Muscle layer of colon (tissue), 2 donors: Measurements from ENCODE around the gene PMEPA1.

Source experiments
- H3K27ac ChIP-seq: one replicate; pipeline ENCODE4 v1.7.0; 2013; ENCODE audit warnings: low read depth, mild to moderate bottlenecking, low read length, moderate library complexity
- H3K27me3 ChIP-seq, 2 donors: one replicate each; pipeline ENCODE4 v1.7.0; 2013; ENCODE audit warnings: low read length in 2 of 2, mild to moderate bottlenecking in 2 of 2; ENCODE audit not compliant: insufficient read depth in 2 of 2, control insufficient read depth in 1 of 2
- H3K36me3 ChIP-seq: one replicate; pipeline ENCODE4 v1.7.0; 2013; ENCODE audit warnings: mild to moderate bottlenecking, low read length; ENCODE audit not compliant: insufficient read depth
- H3K4me1 ChIP-seq: one replicate; pipeline ENCODE4 v1.7.0; 2013; ENCODE audit warnings: mild to moderate bottlenecking, low read length; ENCODE audit not compliant: insufficient read depth
- H3K4me3 ChIP-seq, 2 donors: one replicate each; pipeline ENCODE4 v1.7.0; 2013; ENCODE audit warnings: low read length in 2 of 2, low read depth in 1 of 2, mild to moderate bottlenecking in 1 of 2, moderate library complexity in 1 of 2
- H3K9ac ChIP-seq: one replicate; pipeline ENCODE4 v1.7.0; 2013; ENCODE audit warnings: low read length
- H3K9me3 ChIP-seq: one replicate; pipeline ENCODE4 v1.7.0; 2013; ENCODE audit warnings: mild to moderate bottlenecking, low read length
- donor health status: abdominal sarcoma.
- donor health status: Adenocarcinoma of cecum.

PMEPA1 gene

DNA sequence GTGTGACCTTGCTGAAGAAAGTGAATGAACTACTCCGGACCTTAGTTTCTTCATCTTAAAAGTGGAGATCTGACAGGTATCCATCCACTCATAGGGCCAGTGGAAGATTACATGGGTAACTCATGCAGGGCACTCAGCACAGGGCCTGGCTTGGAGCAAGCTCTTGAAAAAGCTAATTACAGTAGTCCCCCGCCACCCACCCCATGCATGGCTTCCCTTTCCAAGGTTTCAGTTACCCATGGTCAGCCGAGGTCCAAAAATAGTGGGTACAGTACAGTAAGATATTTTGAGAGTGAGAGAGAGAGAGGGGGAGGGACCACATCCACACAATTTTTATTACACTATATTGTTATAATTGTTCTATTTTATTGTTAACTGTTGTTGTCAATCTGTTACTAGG, 7.1 kb upstream of the PMEPA1 start:
- Histone ChIP-seq H3K4me1 (peaks cover 16% of the 10 kb centered on the region), H3K9ac (no peak overlapping the region), H3K9me3 (no peaks in the 10 kb centered on the region), H3K27ac (no peak overlapping the region), H3K4me3 (no peak overlapping the region), H3K36me3 (no peaks in the 10 kb centered on the region), H3K27me3 (no peaks in the 10 kb centered on the region)

DNA sequence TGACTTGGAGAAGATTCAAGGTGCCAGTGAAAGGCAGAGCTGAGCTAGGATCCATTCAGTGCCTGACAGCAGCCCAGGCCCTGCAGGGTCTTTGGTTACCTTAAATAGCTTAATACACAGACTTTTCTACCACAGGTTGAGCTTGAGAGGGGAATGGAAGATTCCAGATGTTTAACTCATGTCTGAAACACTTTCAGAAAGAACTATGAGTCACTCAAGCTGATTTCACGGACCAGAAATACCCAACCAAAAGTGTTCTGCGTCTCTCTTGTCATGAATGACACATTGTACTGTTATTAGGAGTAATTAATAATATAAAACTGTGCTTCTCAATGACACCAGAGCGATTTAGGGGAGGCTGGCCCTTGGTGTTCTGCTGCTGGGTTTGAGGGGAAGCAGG, 6.4 kb upstream of the PMEPA1 start:
- Histone ChIP-seq H3K36me3 (no peaks in the 10 kb centered on the region), H3K9ac (no peak overlapping the region), H3K4me1 (peaks cover 19% of the 10 kb centered on the region), H3K9me3 (no peaks in the 10 kb centered on the region), H3K27ac (no peak overlapping the region), H3K4me3 (no peak overlapping the region), H3K27me3 (no peaks in the 10 kb centered on the region)

DNA sequence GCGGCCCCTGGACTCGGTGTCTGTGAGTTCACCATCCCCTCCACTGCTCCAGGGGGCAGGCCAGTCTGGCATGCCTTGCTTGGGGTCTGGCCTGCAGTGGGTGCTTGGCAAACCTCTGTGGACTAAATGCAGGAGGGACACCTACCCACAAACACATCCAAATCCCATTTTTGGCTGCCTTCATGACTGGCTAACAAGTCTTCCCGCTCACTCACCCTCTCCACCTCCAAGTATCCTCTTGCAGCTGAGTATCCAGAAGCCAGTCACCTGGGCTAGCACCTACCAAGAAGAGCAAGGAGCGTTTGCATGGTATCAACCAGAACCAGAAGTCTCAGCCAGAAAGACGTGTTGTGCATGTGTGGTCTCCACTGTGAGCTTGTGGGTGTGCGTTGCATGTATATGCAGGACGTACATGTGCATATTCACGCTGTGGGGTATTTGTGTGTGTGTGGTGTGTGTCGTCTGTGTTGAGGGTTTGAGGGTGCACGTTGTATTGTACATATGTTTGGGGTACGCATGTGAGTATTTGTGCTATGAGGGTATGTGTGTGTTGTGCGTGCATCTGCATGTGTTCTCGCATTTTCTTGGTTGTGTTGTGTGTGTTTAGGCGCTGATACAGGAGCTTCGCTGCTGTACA, 5.6 kb upstream of the PMEPA1 start:
- Histone ChIP-seq H3K4me3 (no peak overlapping the region), H3K27ac (no peak overlapping the region), H3K9ac (no peak overlapping the region), H3K4me1 (peaks cover 26% of the 10 kb centered on the region), H3K36me3 (no peaks in the 10 kb centered on the region), H3K27me3 (no peaks in the 10 kb centered on the region), H3K9me3 (no peaks in the 10 kb centered on the region)

GRCh38 chr20:57714409-57715267, 4.8 kb upstream of the PMEPA1 start:
- H3K27ac ChIP-seq = no peak overlapping the region
- H3K9ac ChIP-seq = no peak overlapping the region
- H3K27me3 ChIP-seq = no peaks in the 10 kb centered on the region

DNA sequence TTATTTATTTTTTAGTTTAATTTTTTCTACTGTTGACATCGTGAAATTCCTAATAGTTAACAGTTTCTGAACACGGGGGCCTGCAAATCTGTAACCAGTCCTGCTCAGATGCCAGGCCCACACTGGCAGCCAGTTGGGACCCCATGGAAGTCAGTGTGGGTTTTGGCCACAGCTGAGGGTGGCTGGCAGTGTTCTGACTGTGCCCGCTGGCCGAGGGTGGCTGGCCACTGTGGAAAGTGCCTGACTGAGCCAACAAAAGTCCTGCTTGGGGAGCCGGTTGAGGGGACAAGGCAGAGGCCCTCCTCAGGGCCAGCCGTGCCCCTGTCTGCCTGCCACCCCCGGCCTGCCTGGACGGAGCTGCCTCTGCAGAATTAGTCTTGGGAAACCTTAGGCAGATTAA, 4.1 kb upstream of the PMEPA1 start:
- Histone ChIP-seq H3K4me3 (no peak overlapping the region), H3K27ac (no peak overlapping the region), H3K9ac (no peak overlapping the region), H3K4me1 (peaks cover 24% of the 10 kb centered on the region), H3K27me3 (no peaks in the 10 kb centered on the region), H3K9me3 (no peaks in the 10 kb centered on the region), H3K36me3 (no peaks in the 10 kb centered on the region)

More at GRCh38 chr20:57714409-57715267, 4.8 kb upstream of the PMEPA1 start:
- Histone ChIP-seq H3K4me3 (no peak overlapping the region), H3K36me3 (no peaks in the 10 kb centered on the region), H3K9me3 (no peaks in the 10 kb centered on the region), H3K4me1 (peaks cover 26% of the 10 kb centered on the region)

DNA sequence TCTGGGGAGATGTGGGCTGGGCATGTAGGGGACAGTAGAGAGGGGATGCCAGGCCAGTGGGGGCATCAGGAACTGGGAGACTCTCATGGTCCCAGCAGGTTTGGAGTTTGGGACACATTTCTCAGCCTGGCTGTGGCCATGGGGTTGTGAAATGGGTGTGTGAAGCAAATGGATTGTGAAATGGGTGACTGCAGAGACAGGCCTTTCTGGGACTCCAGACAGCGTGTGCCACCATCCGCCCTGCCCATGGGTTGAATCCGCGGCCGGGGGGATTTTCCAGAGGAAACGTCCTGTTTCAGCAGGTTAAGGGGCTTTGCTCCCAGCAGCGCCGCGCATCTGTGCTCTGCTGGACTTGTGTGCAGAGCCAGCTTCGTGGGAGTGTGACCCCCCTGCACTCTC, 3.7 kb upstream of the PMEPA1 start:
- Histone ChIP-seq H3K4me1 (peaks cover 21% of the 10 kb centered on the region), H3K9ac (no peak overlapping the region), H3K27ac (no peak overlapping the region)

GRCh38 chr20:57712851-57713504, 3.2 kb upstream of the PMEPA1 start:
- H3K4me1 ChIP-seq = peaks cover 24% of the 10 kb centered on the region
- no peaks in the 10 kb centered on the region for H3K27me3 ChIP-seq
- no peak overlapping the region for H3K9ac ChIP-seq
- no peak overlapping the region for H3K27ac ChIP-seq
- H3K4me3 ChIP-seq = no peak overlapping the region
- no peaks in the 10 kb centered on the region for H3K36me3 ChIP-seq
- no peaks in the 10 kb centered on the region for H3K9me3 ChIP-seq

More for the DNA sequence above, 3.7 kb upstream of the PMEPA1 start:
- H3K36me3 ChIP-seq = no peaks in the 10 kb centered on the region
- no peak overlapping the region for H3K4me3 ChIP-seq
- no peaks in the 10 kb centered on the region for H3K27me3 ChIP-seq
- no peaks in the 10 kb centered on the region for H3K9me3 ChIP-seq

DNA sequence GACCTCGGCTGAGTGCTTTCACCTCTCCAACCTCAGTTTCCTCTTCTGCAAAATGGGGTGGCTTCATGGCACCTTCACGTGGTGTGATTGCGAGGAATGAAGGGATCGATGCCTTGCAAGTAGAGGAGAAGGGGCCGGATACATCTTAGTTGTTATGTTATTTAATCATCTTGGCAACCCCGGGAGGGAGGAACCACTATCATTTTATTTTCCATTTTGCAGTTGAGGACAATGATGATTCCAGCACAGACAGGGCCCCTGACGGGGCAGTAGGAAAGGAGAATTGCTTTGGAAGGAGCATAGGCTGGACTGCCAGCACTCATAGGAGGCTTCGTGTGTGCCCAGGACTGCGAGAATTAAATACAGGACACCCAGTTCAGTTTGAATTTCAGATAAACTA, 2.5 kb upstream of the PMEPA1 start:
- H3K4me1 ChIP-seq = peaks cover 28% of the 10 kb centered on the region

GRCh38 chr20:57711826-57712225, 2.0 kb upstream of the PMEPA1 start:
- Histone ChIP-seq H3K4me1 (peaks cover 28% of the 10 kb centered on the region), H3K36me3 (no peaks in the 10 kb centered on the region), H3K27me3 (no peaks in the 10 kb centered on the region), H3K9ac (no peak overlapping the region), H3K27ac (no peak overlapping the region), H3K9me3 (no peaks in the 10 kb centered on the region), H3K4me3 (no peak overlapping the region)

More for the DNA sequence above, 2.5 kb upstream of the PMEPA1 start:
- no peak overlapping the region for H3K4me3 ChIP-seq
- no peaks in the 10 kb centered on the region for H3K36me3 ChIP-seq
- H3K27ac ChIP-seq = no peak overlapping the region
- H3K9me3 ChIP-seq = no peaks in the 10 kb centered on the region
- no peaks in the 10 kb centered on the region for H3K27me3 ChIP-seq
- no peak overlapping the region for H3K9ac ChIP-seq

- no peaks in the 10 kb centered on the region for H3K27me3 ChIP-seq
- no peak overlapping the region for H3K4me3 ChIP-seq
- H3K9ac ChIP-seq = peak overlapping the region; percentile 79
- peaks cover 28% of the 10 kb centered on the region for H3K4me1 ChIP-seq
- peak overlapping the region; percentile 56 for H3K27ac ChIP-seq
- no peaks in the 10 kb centered on the region for H3K9me3 ChIP-seq
- H3K36me3 ChIP-seq = no peaks in the 10 kb centered on the region
Observed at GRCh38 chr20:57711311-57711712, 1.5 kb upstream of the PMEPA1 start.

DNA sequence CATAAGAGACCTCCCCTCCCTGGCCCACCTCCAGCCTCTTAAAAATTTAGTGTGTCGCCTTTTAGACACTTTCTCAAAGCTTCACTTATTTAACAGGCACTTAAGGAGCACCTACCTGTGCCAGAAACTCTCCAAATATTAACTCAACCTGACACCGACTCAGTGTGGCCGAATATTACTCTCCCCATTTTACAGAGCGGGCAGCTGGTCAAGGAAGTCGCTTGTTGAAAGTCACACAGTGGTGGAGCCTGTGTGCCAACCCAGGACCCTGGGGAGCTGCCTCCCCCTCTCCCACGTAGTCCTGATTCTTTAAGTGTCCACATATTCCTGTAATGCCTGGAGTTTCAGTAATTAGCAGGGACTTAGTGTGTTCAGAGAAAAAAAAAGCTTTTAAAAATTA, 1.0 kb upstream of the PMEPA1 start:
- H3K9ac ChIP-seq = peak overlapping the region; percentile 79
- no peaks in the 10 kb centered on the region for H3K27me3 ChIP-seq
- peak overlapping the region; percentile 93 to 99 for H3K4me3 ChIP-seq
- H3K27ac ChIP-seq = peak overlapping the region; percentile 68
- no peaks in the 10 kb centered on the region for H3K9me3 ChIP-seq
- H3K4me1 ChIP-seq = peaks cover 28% of the 10 kb centered on the region
- no peaks in the 10 kb centered on the region for H3K36me3 ChIP-seq
